ENCODE measurements around the gene LYRM1.
A peak's percentile ranks its signal among the peaks of the same experiment; 100 is the strongest.

The LYRM1 gene

GRCh38 chr16:20865420-20866131 lies 35.0 kb upstream of the LYRM1 start:
- Histone ChIP-seq H3K9ac (ENCODE audit: low read depth, low read length, poor library complexity, severe bottlenecking) (peak overlapping the region; percentile 73), H4K20me1 (ENCODE audit: insufficient read depth, low read length, poor library complexity, severe bottlenecking) (no peaks in the 10 kb centered on the region), H3K4me2 (ENCODE audit: low read depth, low read length, poor library complexity, severe bottlenecking) (peak overlapping the region; percentile 52), H3K27me3 (ENCODE audit: insufficient read depth, low read length, poor library complexity, severe bottlenecking) (no peaks in the 10 kb centered on the region), H2AFZ (ENCODE audit: low read length) (no peak overlapping the region), H3K9me3 (ENCODE audit: insufficient read depth, low read depth, low read length) (no peaks in the 10 kb centered on the region), H3F3A (ENCODE audit: low read depth) (no peaks in the 10 kb centered on the region), H3K36me3 (ENCODE audit: insufficient read depth, low read length) (peaks cover 11% of the 10 kb centered on the region; the same call in 1 of the 2 replicates), H3K4me3 (ENCODE audit: low read length, poor library complexity, severe bottlenecking) (no peak overlapping the region), H3K4me1 (ENCODE audit: insufficient read depth, low read length, poor library complexity, severe bottlenecking) (peaks cover 31% of the 10 kb centered on the region), H3K79me2 (ENCODE audit: insufficient read depth, low read length) (peaks cover 70% of the 10 kb centered on the region), H3K9me2 (replicated peaks; ENCODE audit: low read depth, low read length) (no peaks in the 10 kb centered on the region)
- TF ChIP-seq EZH2phosphoT487 (IDR thresholded peaks at IDR 0.05; ENCODE audit: borderline replicate concordance) (no peak), CTCF (conservative IDR thresholded peaks at IDR 0.05; ENCODE audit: low read length) (no peak)

GRCh38 chr16:20866145-20866772 lies 34.3 kb upstream of the LYRM1 start:
- Histone ChIP-seq H3K36me3 (ENCODE audit: insufficient read depth, low read length) (peaks cover 11% of the 10 kb centered on the region; the same call in 1 of the 2 replicates), H3K79me2 (ENCODE audit: insufficient read depth, low read length) (peaks cover 73% of the 10 kb centered on the region), H3K9ac (ENCODE audit: low read depth, low read length, poor library complexity, severe bottlenecking) (peak overlapping the region; percentile 73), H4K20me1 (ENCODE audit: insufficient read depth, low read length, poor library complexity, severe bottlenecking) (no peaks in the 10 kb centered on the region), H2AFZ (ENCODE audit: low read length) (no peak overlapping the region), H3K9me2 (replicated peaks; ENCODE audit: low read depth, low read length) (no peaks in the 10 kb centered on the region), H3K4me2 (ENCODE audit: low read depth, low read length, poor library complexity, severe bottlenecking) (peak overlapping the region; percentile 52), H3K27me3 (ENCODE audit: insufficient read depth, low read length, poor library complexity, severe bottlenecking) (no peaks in the 10 kb centered on the region), H3K4me1 (ENCODE audit: insufficient read depth, low read length, poor library complexity, severe bottlenecking) (peaks cover 38% of the 10 kb centered on the region), H3K9me3 (ENCODE audit: insufficient read depth, low read depth, low read length) (no peaks in the 10 kb centered on the region), H3K4me3 (ENCODE audit: low read length, poor library complexity, severe bottlenecking) (no peak overlapping the region), H3F3A (ENCODE audit: low read depth) (no peaks in the 10 kb centered on the region)
- TF ChIP-seq EZH2phosphoT487 (IDR thresholded peaks at IDR 0.05; ENCODE audit: borderline replicate concordance) (no peak), CTCF (conservative IDR thresholded peaks at IDR 0.05; ENCODE audit: low read length) (no peak)

- no peak for TF ChIP-seq CTCF (conservative IDR thresholded peaks at IDR 0.05; ENCODE audit: low read length)
- TF ChIP-seq EZH2phosphoT487 (IDR thresholded peaks at IDR 0.05; ENCODE audit: borderline replicate concordance): no peak
- Histone ChIP-seq H3K4me2 (ENCODE audit: low read depth, low read length, poor library complexity, severe bottlenecking) (no peak overlapping the region), H3K79me2 (ENCODE audit: insufficient read depth, low read length) (peaks cover 78% of the 10 kb centered on the region), H3K4me3 (ENCODE audit: low read length, poor library complexity, severe bottlenecking) (no peak overlapping the region), H3K27me3 (ENCODE audit: insufficient read depth, low read length, poor library complexity, severe bottlenecking) (no peaks in the 10 kb centered on the region), H2AFZ (ENCODE audit: low read length) (no peak overlapping the region), H3K9me3 (ENCODE audit: insufficient read depth, low read depth, low read length) (no peaks in the 10 kb centered on the region), H3K36me3 (ENCODE audit: insufficient read depth, low read length) (peaks cover 6% of the 10 kb centered on the region; the same call in 1 of the 2 replicates), H3K9ac (ENCODE audit: low read depth, low read length, poor library complexity, severe bottlenecking) (no peak overlapping the region), H4K20me1 (ENCODE audit: insufficient read depth, low read length, poor library complexity, severe bottlenecking) (no peaks in the 10 kb centered on the region), H3K9me2 (replicated peaks; ENCODE audit: low read depth, low read length) (no peaks in the 10 kb centered on the region), H3F3A (ENCODE audit: low read depth) (no peaks in the 10 kb centered on the region), H3K4me1 (ENCODE audit: insufficient read depth, low read length, poor library complexity, severe bottlenecking) (peaks cover 43% of the 10 kb centered on the region)
Observed at GRCh38 chr16:20866801-20867200, 33.8 kb upstream of the LYRM1 start.
